CD4-positive, alpha-beta T cell treated with Interleukin-17A for 1 hour (primary cell): ENCODE measurements around the gene ESPNL.

Experiments
- DNase-seq: peaks from one replicate; pipeline ENCODE4 v3.0.0-alpha.2; 2020

Gene ESPNL

GRCh38 chr2:238130111-238130695, 30.1 kb downstream of the ESPNL start:
- DNase-seq = no peak

GRCh38 chr2:238130696-238131628, 30.8 kb downstream of the ESPNL start:
- no peak for DNase-seq

GRCh38 chr2:238131761-238132462, 31.8 kb downstream of the ESPNL start:
- DNase-seq = no peak

DNA sequence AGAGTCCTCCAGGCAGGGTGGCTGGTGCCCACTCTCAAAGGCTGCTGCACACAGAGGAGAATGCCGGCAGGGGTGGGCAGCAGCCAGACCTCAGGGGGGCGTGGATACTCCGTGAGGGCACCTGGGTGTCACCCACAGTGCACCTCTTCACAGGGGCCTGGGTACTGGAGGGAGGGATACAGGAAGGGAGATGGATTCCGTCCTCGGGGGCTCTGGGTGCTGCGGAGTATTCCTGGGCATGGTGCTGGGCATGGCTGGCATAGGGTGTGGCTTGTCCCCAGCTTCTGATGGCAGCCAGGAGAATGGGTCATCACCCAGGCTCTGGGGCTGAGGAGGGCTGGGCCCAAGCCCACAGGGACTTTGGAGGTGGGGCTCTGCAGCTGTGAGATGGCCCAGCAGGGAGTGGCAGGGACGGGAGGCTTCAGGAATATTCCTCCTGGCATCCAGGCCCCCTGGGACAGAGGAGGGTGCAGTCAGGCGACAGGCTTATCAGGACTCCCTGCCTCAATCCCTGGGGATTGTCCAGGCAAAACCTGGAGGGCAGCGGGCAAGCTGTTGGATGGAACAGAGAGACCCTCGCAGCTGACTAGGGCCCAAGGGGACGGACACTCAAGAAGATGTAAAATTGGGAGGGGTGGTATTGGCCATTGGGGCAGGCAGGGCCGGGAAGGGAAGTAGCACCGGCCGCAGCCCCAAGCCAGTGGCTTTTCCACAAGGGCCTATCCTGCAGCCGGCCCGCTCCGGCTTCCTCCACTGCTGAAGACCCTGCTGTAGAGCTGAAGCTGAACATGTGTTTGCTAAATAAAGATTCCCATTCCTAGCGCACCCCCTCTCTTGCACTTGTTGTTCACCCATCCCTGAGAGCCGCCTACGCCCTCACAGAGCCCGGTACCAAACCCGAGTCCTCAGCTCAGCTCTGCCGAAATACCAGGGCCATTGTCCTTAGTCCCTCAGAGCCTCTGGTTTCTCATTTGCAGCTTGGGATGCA, 32.6 kb downstream of the ESPNL start:
- no peak for DNase-seq

DNA sequence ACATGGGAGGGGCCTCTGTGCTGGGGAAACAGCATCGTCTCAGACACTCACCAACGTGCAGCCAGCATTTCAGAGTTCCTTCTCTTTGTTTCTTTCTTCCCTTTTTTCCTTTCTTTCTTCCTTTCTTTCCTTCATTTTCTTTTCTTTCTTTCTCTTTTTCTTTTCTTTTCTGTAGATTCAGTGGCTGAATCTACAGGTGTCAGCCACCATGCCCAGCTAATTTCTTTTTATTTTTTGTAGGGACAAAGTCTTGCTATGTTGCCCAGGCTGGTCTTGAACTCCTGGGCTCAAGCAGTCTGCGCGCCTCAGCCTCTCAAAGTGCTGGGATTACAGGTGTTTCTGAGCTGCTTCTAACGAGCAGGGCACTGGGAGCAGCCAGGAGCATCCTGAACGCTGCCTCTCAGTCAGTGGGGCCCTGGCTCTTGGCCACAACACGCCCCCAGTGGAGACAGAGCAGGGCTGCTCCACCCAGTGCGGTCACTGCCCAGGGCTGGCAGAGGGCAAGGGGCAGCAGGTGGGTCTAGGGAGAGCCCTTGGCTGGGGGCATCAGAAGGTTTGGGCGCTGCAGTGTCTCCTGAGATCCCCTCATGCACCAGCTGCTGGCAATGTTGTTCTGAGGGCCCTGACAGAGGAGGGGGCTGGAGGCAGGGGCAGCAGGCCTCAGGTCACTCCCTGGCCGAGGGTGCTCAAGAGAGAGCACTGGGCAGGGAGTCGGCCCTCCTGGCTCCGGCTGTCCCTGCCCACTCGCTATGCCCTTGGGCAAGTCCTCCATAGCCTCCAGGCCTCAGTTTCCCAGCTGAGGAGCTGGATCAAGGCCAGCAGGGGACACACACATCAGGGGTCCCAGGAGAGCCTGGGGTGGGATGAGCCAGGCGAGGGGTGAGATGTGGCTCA, 33.6 kb downstream of the ESPNL start:
- DNase-seq = no peak

DNA sequence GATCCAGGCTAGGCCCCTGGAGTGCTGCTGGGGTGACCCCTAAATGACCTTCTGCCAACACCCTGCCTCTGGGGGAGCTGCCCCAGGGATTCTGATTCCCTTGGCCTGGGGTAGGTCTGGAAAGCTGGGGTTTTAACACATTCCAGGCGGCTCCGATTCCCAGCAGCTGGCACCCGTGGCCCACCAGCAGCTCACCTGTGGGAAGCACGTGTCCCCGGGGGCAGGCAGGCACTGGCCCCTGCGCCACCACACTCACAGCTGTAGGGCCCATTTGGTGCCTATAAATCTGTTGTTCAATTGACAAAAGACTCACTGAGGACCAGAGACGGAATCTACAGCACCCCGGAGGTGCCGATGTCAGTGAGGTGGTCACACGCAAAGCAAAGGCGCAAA, 34.2 kb downstream of the ESPNL start:
- DNase-seq = no peak

- DNase-seq = no peak
These were observed 35.5 kb downstream of the ESPNL start for GRCh38 chr2:238135601-238136150.

GRCh38 chr2:238136820-238137537, 36.8 kb downstream of the ESPNL start:
- DNase-seq = no peak

- DNase-seq = no peak
These were observed 37.7 kb downstream of the ESPNL start for GRCh38 chr2:238137885-238138284.

DNA sequence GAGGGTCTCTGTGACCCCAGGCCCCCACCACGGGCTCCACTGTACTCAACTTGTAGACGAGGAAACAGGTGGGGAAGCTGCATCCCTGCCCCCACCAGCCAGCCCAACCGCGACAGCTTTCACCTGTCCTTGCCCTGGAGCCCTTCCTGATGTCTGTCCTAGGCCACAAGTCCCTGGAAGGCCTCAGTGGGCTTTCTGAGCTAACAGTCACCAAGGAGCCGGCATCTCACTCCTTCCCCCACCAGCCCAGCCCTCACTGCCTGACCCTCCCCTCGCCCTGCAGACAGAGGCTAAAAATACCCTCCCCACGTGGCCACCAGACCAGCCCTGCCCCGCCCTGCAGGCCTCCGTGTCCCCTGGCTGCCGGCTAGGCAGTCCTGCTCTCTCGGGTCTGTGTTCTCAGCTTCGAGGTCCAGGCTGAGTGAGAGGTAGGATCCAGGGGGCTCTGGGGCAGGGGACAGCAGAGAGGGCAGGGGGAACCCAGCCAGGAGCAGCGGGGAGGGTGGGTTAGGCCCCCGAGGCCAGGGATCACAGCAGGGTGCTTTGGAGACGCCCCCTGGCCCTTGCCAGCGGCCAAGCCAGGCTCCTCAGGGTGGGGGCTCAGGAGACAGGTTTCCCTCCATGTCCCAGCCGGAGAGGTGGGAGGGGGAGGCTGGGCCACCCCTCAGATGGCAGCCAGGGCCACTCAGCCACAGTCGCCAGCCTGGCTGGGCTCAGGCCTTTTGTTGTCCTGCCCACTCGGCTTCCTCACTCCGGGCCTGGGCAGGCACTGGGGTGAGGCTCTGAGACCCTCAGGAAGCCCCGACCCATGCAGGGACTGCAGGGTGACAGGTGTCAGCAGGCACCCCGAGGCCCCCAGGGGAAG, 38.4 kb downstream of the ESPNL start, which contains the start of gene KLHL30:
Gene KLHL30, plus strand, starts transcription at position 338 of the 865 bp plus-strand sequence. CDS start 2,087 bp downstream, outside the sequence.
- DNase-seq = no peak

DNA sequence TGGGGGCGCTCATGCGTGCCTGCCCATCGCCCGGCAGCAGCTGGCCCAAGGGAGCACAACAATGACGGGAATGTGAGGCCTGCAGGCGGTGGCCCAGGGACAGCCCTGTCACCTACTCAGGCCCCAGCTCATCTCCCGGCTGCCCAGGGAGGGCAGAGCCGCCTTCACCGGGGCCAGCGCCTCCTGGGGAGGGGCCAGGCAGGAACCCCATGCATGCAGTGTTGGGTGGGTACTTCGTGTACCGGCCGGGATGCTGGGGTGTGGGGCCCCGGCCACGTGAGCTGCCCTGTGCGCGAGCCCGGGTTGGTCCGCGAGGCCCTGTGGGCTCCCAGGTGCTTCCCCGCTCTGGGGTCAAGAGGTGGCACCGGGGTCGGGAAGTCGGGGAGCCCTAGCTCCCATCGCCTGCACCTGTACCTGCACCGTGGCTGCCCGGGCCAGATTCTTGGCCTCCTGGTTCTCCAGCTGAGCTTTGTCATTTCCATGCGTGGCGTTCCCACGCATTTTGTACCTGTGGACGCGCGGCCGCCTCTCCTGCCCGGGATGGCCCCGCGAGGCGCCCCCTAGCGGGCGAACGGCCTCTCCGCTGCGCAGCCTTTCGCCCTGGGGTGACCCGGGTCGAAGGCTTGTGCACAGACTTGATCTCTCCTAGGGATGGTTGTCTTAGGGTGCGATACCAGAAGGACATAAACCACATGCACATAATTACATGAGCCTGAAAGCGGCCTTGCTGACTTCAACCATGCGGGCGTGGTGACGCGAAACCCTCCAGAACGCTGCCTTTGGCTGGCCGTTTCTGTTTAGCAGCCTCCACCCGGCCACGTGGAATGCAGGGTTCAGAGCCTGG, 39.3 kb downstream of the ESPNL start:
- peak; percentile 25 for DNase-seq

DNA sequence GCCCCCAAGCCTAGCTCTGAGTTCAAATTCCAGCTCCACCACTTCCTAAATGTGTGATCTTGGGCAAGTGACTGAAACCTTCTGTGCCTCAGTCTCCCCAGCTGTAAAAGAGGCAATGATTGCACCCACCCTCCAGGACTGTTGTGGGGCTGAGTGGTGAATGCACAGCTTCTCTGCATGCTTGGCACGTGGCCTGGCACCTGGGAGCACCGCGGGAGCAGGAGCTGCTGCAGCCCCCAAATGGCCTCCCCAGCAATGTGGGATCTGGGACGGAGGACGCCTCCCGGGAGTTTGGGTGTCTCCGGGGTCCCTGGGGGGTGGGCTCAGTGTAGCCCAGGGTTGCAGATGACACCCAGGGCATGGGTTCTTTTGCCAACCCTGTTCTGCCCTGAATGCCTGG, 39.9 kb downstream of the ESPNL start:
- no peak for DNase-seq

DNA sequence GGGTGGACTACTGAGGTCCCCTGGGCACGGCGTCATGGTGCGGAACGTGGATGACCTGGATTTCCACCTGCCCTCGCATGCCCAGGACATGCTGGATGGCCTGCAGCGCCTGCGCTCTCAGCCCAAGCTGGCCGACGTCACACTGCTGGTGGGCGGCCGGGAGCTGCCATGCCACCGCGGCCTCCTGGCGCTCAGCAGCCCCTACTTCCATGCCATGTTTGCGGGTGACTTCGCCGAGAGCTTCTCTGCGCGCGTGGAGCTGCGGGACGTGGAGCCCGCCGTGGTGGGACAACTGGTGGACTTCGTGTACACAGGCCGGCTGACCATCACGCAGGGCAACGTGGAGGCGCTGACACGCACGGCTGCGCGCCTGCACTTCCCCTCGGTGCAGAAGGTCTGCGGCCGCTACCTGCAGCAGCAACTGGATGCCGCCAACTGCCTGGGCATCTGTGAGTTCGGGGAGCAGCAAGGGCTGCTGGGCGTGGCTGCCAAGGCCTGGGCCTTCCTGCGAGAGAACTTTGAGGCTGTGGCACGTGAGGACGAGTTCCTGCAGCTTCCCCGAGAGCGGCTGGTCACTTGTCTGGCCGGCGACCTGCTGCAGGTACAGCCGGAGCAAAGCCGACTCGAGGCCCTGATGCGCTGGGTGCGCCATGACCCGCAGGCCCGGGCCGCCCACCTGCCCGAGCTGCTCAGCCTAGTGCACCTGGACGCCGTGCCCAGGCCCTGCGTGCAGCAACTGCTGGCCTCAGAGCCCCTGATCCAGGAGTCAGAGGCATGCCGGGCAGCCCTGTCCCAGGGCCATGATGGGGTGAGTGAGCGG, 40.8 kb downstream of the ESPNL start:
- no peak for DNase-seq

DNA sequence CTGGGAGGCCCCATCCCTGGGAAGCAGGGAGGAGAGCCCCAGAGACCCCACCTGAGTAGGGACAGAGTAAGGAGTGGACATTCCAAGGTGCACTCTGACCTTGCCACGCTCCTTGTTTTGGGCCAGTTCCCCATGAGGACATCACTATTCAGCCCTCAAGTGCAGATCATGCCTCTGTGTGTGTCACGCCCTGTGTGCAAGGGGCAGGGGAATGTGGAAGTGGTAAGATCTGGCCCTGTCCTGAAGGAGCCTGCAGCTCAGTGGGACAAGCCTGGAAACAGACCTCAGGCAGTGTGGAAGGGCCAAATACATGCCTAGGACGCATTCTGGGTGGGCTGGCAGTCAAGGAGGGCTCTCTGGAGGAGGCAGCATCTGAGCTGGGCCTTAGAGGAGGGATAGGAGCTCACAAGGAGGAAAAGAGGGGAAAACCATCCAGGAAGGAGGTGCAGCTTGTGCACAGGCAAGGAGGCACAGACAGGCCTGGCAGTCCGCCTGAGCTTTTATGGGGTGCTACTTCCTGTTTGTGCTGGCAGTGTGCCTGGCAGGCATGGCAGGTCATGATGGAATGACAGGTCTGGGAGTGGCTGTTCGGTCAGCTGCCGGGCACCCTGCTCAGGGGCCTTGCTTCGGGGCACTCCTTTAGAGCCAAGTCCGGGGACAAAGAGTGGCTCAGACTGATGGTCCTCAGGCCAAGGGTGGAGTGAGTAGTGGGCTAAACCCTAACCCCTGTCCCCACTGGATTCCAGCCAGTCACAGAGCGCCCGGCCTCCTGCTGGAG, 41.6 kb downstream of the ESPNL start:
- no peak for DNase-seq

DNA sequence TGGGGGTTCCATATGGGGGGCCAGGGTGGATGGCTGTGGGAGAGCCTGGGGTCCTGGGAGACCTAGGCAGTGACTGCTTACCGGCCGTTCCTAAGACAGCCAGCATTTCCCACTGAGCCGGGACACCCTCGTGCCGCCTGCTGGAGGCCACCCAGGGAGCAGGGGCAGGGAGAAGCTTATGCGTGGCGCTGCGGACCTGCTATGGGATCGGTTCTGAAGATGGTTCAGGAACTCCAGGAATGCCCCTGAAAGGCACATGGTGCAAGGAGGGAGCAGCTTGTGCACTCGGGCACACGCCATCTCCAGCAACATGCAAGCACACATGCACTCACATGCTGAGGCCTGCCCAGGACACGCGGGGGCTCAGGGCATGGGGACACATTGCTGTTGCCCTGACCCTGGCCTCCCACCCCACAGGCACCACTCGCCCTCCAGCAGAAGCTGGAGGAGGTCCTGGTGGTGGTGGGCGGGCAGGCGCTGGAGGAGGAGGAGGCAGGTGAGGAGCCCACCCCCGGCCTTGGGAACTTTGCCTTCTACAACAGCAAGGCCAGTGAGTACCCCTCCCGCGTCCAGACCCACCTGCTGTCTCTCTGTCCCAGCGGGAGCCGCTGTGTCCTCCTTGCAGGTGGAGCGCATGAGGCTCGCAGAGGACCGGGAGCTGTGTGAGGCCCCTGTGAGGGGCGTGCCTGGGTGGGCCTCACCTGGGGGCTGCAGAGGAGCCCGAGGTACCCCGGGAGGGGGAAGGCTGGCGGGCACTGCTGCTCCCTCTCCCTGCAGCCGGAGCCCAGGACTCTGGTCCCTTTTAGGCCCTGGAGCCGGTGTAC, 42.5 kb downstream of the ESPNL start:
- no peak for DNase-seq
